WTC11 (cell line): ENCODE data around the gene NCKAP5.

ENCODE experiments used
- ATF2 ChIP-seq: sonication (generic); formaldehyde crosslinking; IDR thresholded peaks from 2 replicates; pipeline ENCODE4 v1.8.1; 2022; ENCODE audit warnings: low read depth, missing genetic modification reagents, borderline replicate concordance
- CREB1 ChIP-seq: sonication (generic); formaldehyde crosslinking; IDR thresholded peaks from 2 replicates; pipeline ENCODE4 v1.8.0; 2023; ENCODE audit warnings: mild to moderate bottlenecking, missing genetic modification reagents
- CTCF ChIP-seq: fragments of 200-600 bp; IDR thresholded peaks from 2 replicates; pipeline ENCODE4 v1.8.0; 2022; ENCODE audit warnings: antibody characterized with exemption
- E2F1 ChIP-seq: sonication (generic); formaldehyde crosslinking; IDR thresholded peaks from 2 replicates; pipeline ENCODE4 v1.8.0; 2022; ENCODE audit warnings: mild to moderate bottlenecking, missing genetic modification reagents
- E2F5 ChIP-seq: sonication (generic); formaldehyde crosslinking; IDR thresholded peaks from 2 replicates; pipeline ENCODE4 v1.8.1; 2022; ENCODE audit warnings: mild to moderate bottlenecking, moderate library complexity, missing genetic modification reagents
- FOXJ3 ChIP-seq: sonication (generic); formaldehyde crosslinking; IDR thresholded peaks from 2 replicates; pipeline ENCODE4 v1.9.0; 2021; ENCODE audit warnings: missing genetic modification reagents, mild to moderate bottlenecking, borderline replicate concordance
- KAT7 ChIP-seq: sonication (generic); formaldehyde crosslinking; IDR thresholded peaks from 2 replicates; pipeline ENCODE4 v1.8.1; 2023; ENCODE audit warnings: missing genetic modification reagents, mild to moderate bottlenecking, borderline replicate concordance
- NFE2L1 ChIP-seq: sonication (generic); formaldehyde crosslinking; IDR thresholded peaks from 2 replicates; pipeline ENCODE4 v1.8.1; 2023; ENCODE audit warnings: missing genetic modification reagents
- NFYB ChIP-seq: sonication (generic); formaldehyde crosslinking; conservative IDR thresholded peaks from 2 replicates; pipeline ENCODE4 v1.8.0; 2022; ENCODE audit warnings: low read depth, missing genetic modification reagents
- NR2C2 ChIP-seq: sonication (generic); formaldehyde crosslinking; IDR thresholded peaks from 2 replicates; pipeline ENCODE4 v1.8.0; 2022; ENCODE audit warnings: mild to moderate bottlenecking, missing genetic modification reagents
- NR3C1 ChIP-seq: sonication (generic); formaldehyde crosslinking; conservative IDR thresholded peaks from 2 replicates; pipeline ENCODE4 v1.8.1; 2023; ENCODE audit warnings: low read depth, mild to moderate bottlenecking, missing genetic modification reagents
- SP1 ChIP-seq: sonication (generic); formaldehyde crosslinking; conservative IDR thresholded peaks from 2 replicates; pipeline ENCODE4 v1.8.1; 2022; ENCODE audit warnings: missing genetic modification reagents
- STAT6 ChIP-seq: sonication (generic); formaldehyde crosslinking; conservative IDR thresholded peaks from 2 replicates; pipeline ENCODE4 v1.8.1; 2023; ENCODE audit warnings: mild to moderate bottlenecking, low read depth, missing genetic modification reagents, moderate library complexity
- TCF7 ChIP-seq: sonication (generic); formaldehyde crosslinking; IDR thresholded peaks from 2 replicates; pipeline ENCODE4 v1.8.0; 2022; ENCODE audit warnings: mild to moderate bottlenecking, low read depth, missing genetic modification reagents, moderate library complexity

- TF ChIP-seq TCF7 (CRISPR knock-in tag) (no peak), FOXJ3 (no peak), CTCF (no peak), ATF2 (CRISPR knock-in tag) (no peak), NFE2L1 (CRISPR knock-in tag) (no peak), SP1 (CRISPR knock-in tag) (no peak), STAT6 (CRISPR knock-in tag) (no peak), KAT7 (CRISPR knock-in tag) (no peak), NR3C1 (CRISPR knock-in tag) (no peak), E2F1 (CRISPR knock-in tag) (no peak), NFYB (CRISPR knock-in tag) (no peak), NR2C2 (CRISPR knock-in tag) (no peak), E2F5 (no peak), CREB1 (CRISPR knock-in tag) (no peak)
These were observed 225.8 kb downstream of the NCKAP5 start for GRCh38 chr2:133342286-133343017.
